Measurements from ENCODE around the gene SGIP1. TPM values are rescaled to one million over a fixed set of nuclear protein-coding genes. Genes with fewer than 3 reads are reported as not detected.

SGIP1 gene
- total and polyA plus RNA-seq, 2 experiments from 2014 or later = 2.4 to 6.1 TPM

DNA sequence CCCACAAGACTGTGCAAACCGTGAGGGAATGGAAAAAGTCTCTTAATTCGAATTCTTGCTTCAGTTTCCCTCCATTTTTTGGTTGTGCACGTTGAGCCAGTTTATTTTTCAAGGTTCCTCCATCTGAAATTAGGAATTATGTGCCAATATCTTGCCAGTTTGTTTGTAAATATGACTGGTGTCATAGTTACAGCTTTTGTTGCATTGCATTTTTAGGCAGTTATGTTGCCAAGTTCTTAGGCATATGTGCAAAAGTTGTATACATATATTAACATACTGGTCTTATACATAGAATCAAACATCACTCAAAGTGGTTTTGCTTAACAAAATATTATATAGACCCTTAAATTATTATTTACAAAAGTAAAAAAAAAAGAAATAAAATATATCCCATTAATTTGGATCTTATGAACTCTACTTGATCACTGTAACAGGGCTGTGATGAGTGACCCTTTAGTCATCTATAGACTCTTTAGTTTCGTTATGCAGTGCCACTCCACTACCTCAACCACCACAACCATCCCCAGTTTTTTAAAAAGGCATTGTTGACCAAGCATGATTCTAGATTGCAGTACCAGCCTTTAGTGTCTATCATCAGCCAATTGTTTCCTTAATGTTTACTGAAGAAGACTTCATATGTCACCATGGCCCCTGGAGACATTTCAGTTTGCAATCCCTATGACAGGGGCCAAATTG is 197.4 kb downstream of the SGIP1 start:
- H3K79me2 ChIP-seq (replicated peaks; ENCODE audit: insufficient read depth) = no peaks in the 10 kb centered on the region
- DNase-seq (ENCODE audit: low spot score) (no peak), ATAC-seq (no peak)
- H3K4me1 Mint-ChIP-seq = peaks cover 10% of the 10 kb centered on the region
- H3K9me2 ChIP-seq (ENCODE audit: insufficient read depth) = no peaks in the 10 kb centered on the region
- H3K4me2 ChIP-seq = peak overlapping the region; percentile 49; the same call in 1 of the 2 replicates
- H3K4me3 Mint-ChIP-seq = no peak overlapping the region
- H3F3A ChIP-seq (replicated peaks; ENCODE audit: low read depth) = no peaks in the 10 kb centered on the region
- H3K4me3 ChIP-seq = no peak overlapping the region
- no peaks in the 10 kb centered on the region for H3K36me3 Mint-ChIP-seq (ENCODE audit: low read depth)
- H4K20me1 ChIP-seq (replicated peaks; ENCODE audit: insufficient read depth) = no peaks in the 10 kb centered on the region
- H3K36me3 ChIP-seq (ENCODE audit: insufficient read depth) = no peaks in the 10 kb centered on the region
- no peak overlapping the region for H2AFZ ChIP-seq
- no peak overlapping the region for H3K27ac Mint-ChIP-seq
- no peaks in the 10 kb centered on the region; the same call in 2 of the 3 replicates for H3K9me3 Mint-ChIP-seq
- no peaks in the 10 kb centered on the region for H3K27me3 ChIP-seq (ENCODE audit: insufficient read depth)
- peak overlapping the region; percentile 58; the same call in 1 of the 2 replicates for H3K27ac ChIP-seq (ENCODE audit: low read depth)
- H3K4me1 ChIP-seq (ENCODE audit: insufficient read depth) = peaks cover 10% of the 10 kb centered on the region
- H3K27me3 Mint-ChIP-seq (ENCODE audit: insufficient read depth, low read depth, poor library complexity) = no peaks in the 10 kb centered on the region
- TF ChIP-seq, protein P1, sequence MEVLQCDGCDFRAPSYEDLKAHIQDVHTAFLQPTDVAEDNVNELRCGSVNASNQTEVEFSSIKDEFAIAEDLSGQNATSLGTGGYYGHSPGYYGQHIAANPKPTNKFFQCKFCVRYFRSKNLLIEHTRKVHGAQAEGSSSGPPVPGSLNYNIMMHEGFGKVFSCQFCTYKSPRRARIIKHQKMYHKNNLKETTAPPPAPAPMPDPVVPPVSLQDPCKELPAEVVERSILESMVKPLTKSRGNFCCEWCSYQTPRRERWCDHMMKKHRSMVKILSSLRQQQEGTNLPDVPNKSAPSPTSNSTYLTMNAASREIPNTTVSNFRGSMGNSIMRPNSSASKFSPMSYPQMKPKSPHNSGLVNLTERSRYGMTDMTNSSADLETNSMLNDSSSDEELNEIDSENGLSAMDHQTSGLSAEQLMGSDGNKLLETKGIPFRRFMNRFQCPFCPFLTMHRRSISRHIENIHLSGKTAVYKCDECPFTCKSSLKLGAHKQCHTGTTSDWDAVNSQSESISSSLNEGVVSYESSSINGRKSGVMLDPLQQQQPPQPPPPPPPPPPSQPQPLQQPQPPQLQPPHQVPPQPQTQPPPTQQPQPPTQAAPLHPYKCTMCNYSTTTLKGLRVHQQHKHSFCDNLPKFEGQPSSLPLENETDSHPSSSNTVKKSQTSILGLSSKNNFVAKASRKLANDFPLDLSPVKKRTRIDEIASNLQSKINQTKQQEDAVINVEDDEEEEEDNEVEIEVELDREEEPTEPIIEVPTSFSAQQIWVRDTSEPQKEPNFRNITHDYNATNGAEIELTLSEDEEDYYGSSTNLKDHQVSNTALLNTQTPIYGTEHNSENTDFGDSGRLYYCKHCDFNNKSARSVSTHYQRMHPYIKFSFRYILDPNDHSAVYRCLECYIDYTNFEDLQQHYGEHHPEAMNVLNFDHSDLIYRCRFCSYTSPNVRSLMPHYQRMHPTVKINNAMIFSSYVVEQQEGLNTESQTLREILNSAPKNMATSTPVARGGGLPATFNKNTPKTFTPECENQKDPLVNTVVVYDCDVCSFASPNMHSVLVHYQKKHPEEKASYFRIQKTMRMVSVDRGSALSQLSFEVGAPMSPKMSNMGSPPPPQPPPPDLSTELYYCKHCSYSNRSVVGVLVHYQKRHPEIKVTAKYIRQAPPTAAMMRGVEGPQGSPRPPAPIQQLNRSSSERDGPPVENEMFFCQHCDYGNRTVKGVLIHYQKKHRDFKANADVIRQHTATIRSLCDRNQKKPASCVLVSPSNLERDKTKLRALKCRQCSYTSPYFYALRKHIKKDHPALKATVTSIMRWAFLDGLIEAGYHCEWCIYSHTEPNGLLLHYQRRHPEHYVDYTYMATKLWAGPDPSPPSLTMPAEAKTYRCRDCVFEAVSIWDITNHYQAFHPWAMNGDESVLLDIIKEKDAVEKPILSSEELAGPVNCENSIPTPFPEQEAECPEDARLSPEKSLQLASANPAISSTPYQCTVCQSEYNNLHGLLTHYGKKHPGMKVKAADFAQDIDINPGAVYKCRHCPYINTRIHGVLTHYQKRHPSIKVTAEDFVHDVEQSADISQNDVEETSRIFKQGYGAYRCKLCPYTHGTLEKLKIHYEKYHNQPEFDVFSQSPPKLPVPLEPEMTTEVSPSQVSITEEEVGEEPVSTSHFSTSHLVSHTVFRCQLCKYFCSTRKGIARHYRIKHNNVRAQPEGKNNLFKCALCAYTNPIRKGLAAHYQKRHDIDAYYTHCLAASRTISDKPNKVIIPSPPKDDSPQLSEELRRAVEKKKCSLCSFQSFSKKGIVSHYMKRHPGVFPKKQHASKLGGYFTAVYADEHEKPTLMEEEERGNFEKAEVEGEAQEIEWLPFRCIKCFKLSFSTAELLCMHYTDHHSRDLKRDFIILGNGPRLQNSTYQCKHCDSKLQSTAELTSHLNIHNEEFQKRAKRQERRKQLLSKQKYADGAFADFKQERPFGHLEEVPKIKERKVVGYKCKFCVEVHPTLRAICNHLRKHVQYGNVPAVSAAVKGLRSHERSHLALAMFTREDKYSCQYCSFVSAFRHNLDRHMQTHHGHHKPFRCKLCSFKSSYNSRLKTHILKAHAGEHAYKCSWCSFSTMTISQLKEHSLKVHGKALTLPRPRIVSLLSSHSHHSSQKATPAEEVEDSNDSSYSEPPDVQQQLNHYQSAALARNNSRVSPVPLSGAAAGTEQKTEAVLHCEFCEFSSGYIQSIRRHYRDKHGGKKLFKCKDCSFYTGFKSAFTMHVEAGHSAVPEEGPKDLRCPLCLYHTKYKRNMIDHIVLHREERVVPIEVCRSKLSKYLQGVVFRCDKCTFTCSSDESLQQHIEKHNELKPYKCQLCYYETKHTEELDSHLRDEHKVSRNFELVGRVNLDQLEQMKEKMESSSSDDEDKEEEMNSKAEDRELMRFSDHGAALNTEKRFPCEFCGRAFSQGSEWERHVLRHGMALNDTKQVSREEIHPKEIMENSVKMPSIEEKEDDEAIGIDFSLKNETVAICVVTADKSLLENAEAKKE (CRISPR knock-in tag; IDR thresholded peaks at IDR 0.05) = no peak
- TF ChIP-seq EZH2 (IDR thresholded peaks at IDR 0.05; ENCODE audit: low read depth, unreplicated experiment) = no peak
- TF ChIP-seq, protein P2, sequence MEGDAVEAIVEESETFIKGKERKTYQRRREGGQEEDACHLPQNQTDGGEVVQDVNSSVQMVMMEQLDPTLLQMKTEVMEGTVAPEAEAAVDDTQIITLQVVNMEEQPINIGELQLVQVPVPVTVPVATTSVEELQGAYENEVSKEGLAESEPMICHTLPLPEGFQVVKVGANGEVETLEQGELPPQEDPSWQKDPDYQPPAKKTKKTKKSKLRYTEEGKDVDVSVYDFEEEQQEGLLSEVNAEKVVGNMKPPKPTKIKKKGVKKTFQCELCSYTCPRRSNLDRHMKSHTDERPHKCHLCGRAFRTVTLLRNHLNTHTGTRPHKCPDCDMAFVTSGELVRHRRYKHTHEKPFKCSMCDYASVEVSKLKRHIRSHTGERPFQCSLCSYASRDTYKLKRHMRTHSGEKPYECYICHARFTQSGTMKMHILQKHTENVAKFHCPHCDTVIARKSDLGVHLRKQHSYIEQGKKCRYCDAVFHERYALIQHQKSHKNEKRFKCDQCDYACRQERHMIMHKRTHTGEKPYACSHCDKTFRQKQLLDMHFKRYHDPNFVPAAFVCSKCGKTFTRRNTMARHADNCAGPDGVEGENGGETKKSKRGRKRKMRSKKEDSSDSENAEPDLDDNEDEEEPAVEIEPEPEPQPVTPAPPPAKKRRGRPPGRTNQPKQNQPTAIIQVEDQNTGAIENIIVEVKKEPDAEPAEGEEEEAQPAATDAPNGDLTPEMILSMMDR (conservative IDR thresholded peaks at IDR 0.05; ENCODE audit: low read depth in 2 of 2) = no peak
- TF ChIP-seq NANOG (IDR thresholded peaks at IDR 0.05; ENCODE audit: borderline replicate concordance) = no peak
- TF ChIP-seq ZNF331 (CRISPR knock-in tag; IDR thresholded peaks at IDR 0.05; ENCODE audit: low read depth) = no peak
- TF ChIP-seq EZH2phosphoT487 (IDR thresholded peaks at IDR 0.05; ENCODE audit: unreplicated experiment) = no peak
- TF ChIP-seq STAT1 (IDR thresholded peaks at IDR 0.05; ENCODE audit: unreplicated experiment) = no peak
- no peak for TF ChIP-seq POLR2AphosphoS5 (IDR thresholded peaks at IDR 0.05; ENCODE audit: low read depth)
- no peak for TF ChIP-seq ZNF114 (CRISPR knock-in tag; IDR thresholded peaks at IDR 0.05)
- TF ChIP-seq, protein P3, sequence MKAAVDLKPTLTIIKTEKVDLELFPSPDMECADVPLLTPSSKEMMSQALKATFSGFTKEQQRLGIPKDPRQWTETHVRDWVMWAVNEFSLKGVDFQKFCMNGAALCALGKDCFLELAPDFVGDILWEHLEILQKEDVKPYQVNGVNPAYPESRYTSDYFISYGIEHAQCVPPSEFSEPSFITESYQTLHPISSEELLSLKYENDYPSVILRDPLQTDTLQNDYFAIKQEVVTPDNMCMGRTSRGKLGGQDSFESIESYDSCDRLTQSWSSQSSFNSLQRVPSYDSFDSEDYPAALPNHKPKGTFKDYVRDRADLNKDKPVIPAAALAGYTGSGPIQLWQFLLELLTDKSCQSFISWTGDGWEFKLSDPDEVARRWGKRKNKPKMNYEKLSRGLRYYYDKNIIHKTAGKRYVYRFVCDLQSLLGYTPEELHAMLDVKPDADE (IDR thresholded peaks at IDR 0.05) = no peak
- no peak for TF ChIP-seq CREB1 (CRISPR knock-in tag; IDR thresholded peaks at IDR 0.05; ENCODE audit: low read depth)
- TF ChIP-seq, protein P4, sequence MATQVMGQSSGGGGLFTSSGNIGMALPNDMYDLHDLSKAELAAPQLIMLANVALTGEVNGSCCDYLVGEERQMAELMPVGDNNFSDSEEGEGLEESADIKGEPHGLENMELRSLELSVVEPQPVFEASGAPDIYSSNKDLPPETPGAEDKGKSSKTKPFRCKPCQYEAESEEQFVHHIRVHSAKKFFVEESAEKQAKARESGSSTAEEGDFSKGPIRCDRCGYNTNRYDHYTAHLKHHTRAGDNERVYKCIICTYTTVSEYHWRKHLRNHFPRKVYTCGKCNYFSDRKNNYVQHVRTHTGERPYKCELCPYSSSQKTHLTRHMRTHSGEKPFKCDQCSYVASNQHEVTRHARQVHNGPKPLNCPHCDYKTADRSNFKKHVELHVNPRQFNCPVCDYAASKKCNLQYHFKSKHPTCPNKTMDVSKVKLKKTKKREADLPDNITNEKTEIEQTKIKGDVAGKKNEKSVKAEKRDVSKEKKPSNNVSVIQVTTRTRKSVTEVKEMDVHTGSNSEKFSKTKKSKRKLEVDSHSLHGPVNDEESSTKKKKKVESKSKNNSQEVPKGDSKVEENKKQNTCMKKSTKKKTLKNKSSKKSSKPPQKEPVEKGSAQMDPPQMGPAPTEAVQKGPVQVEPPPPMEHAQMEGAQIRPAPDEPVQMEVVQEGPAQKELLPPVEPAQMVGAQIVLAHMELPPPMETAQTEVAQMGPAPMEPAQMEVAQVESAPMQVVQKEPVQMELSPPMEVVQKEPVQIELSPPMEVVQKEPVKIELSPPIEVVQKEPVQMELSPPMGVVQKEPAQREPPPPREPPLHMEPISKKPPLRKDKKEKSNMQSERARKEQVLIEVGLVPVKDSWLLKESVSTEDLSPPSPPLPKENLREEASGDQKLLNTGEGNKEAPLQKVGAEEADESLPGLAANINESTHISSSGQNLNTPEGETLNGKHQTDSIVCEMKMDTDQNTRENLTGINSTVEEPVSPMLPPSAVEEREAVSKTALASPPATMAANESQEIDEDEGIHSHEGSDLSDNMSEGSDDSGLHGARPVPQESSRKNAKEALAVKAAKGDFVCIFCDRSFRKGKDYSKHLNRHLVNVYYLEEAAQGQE (IDR thresholded peaks at IDR 0.05; ENCODE audit: unreplicated experiment) = no peak
- no peak for TF ChIP-seq JUNB (IDR thresholded peaks at IDR 0.05; ENCODE audit: unreplicated experiment)

Measured in GM23338 (cell line).